DMS 273 treated with DMSO at 0.1 percent for 48 hours (cell line): ENCODE data around the gene TPCN2.

Experiments used
- DNase-seq: peaks from one replicate; lab custom pipeline; 2025; lab: John Stamatoyannopoulos, UW

Gene TPCN2

GRCh38 chr11:69113226-69113625 is 64.5 kb downstream of the TPCN2 start:
- no peak for DNase-seq

DNA sequence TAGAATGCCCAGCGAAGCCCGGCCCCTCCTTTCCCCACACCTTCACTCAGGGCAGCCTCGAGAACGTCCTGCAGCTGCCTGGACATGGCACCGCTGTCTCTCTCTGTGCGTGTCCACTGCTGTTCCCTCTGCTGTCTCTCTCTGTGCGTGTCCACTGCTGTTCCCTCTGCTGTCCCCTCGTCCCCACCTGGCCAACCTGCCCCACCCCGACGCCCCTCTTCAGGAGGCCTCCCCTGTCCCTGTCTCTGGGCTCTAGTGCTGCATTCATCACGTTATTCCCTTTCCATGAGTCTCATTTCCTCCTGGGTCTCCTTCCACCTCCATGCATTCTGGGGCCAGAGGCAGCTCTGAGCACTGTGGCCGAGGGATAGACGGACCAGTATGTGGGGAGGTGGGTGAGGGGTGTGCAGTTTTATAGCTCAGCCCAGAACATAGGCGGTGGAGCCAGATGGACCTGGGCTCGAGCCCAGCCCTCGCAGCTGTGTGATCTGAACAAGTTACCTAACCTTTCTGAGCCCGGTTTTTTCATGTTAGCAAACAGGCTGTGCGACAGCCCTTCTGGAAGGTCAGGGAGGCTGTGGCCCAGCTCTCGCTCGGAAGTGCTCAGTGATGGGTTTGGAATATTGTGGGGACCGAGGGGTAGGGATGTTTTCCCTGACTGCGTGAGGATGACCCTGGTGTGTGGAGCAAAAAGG is 65.1 kb downstream of the TPCN2 start:
- no peak for DNase-seq

DNA sequence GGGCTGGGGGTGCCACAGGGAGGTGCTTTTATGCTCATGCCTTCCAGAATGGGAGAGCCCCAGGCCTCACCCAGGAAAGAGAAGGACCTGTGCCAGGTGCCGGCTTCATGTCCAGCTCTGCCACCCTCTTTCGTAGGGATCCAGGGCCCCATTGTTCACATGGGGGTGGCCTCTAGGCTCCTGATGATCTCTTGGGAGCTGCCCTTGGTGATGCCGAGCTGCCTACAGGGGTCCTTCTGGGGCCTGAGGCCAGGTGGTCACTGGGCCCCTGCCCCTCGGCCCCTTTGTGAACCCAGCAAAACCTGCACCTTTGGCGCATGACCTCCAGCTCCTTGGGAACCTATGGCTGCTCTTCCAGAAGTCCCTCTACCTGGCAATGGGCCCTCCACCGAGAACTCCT is 65.6 kb downstream of the TPCN2 start:
- DNase-seq: no peak

DNA sequence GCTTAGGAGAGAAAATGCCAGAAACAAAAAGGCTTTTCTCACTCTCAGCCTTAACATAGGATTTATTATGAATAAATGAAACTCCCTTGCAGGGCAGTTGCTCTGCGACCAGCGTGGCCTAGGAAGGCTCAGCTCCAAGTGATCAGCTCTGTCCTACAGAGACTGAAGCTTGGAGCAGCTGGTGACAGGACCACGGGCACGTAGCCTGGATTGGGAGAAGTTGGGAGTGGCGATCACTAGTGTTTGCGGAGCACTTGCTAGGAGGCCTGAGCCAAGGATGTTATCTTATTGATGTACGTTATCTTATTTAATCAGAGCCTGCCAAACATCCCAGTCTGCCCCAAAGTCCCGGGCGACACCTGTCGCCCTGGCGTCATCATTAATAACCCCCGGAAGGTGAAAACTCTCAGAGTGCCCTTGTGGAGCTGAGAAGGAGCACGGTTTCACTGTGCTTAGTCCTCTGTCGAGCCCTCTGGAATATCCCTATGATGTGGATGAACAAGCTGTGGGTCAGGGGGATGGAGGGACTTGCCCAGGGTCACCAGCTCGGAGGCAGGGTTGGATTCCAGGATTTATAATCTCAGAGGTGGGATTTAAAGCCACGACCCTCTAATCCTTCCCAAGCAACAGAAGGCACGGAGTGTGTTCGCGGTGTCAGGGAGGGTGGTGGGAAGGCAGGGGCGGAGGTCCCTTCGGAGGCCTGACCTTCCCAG is 66.2 kb downstream of the TPCN2 start:
- no peak for DNase-seq

GRCh38 chr11:69115586-69116560 is 67.1 kb downstream of the TPCN2 start:
- no peak for DNase-seq

- no peak for DNase-seq
These were observed 67.9 kb downstream of the TPCN2 start for GRCh38 chr11:69116671-69117070.

- no peak for DNase-seq
These were observed 70.5 kb downstream of the TPCN2 start for GRCh38 chr11:69119190-69119589.

GRCh38 chr11:69120096-69120875 is 71.6 kb downstream of the TPCN2 start:
- DNase-seq: no peak

DNA sequence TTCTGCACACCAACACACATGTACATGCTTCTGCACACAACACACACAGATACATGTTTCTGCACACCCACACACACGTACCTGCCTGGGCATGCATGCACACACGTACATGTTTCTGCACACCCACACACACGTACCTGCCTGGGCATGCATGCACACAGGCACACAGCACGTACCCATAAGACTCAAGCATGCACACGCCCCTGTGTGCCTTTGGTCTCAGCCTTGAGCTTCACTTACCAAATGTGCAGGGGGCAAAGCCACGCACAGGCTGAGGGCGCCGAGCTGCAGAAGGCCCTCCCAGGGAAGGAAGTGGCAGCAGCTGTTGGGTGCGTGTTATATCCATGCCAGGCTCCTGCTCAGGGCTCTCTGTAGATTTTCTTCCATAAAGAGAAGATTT is 72.3 kb downstream of the TPCN2 start:
- DNase-seq: no peak

DNA sequence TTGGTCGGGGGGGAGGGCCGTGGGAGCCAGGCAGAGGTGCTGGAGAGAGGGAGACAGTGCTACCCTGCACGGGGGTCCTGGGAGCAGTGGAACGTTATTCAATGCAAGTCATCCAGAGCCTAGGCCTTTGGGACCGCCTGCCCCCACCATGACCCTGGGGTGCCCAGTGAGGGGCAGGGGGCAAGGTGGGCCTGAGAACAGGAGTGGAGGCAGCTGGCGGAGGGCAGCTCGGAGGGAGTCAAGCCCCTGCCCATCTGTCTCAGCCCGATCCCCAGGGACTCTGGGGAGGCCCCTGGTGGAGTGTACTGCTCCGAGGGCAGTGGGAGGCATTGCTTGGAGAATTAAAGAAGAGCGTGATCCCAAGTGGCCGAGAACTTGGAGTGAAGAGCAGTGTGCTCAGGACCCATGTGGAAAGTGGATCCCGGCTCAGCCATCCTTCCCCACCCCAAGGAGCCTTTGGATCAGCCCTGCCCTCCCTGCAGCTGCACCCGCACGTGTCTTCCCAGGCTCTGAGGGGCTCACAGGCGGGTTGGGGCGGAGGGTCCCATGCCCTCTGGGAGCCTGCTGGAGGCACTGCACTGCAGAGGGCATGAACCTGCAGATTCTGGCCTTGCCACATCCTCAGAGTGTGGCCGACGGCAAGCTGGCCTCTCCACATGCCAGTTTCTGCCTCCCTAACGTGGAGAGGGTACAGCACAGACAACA is 73.0 kb downstream of the TPCN2 start:
- no peak for DNase-seq

DNA sequence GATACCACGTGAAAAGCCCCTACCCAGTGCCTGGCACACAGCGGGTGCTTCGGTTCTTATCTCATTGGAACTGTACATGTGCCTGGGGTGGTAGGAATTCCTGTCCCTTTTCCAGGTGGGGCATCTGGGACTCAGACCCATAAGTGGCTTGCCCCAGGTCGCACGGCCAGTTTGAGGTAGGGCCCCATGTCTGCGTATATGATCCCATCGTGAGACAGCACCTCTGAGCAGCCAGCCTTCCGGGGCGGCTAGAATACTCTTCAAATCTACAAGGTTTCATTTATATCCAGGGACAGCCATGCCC is 73.5 kb downstream of the TPCN2 start:
- DNase-seq: no peak

DNA sequence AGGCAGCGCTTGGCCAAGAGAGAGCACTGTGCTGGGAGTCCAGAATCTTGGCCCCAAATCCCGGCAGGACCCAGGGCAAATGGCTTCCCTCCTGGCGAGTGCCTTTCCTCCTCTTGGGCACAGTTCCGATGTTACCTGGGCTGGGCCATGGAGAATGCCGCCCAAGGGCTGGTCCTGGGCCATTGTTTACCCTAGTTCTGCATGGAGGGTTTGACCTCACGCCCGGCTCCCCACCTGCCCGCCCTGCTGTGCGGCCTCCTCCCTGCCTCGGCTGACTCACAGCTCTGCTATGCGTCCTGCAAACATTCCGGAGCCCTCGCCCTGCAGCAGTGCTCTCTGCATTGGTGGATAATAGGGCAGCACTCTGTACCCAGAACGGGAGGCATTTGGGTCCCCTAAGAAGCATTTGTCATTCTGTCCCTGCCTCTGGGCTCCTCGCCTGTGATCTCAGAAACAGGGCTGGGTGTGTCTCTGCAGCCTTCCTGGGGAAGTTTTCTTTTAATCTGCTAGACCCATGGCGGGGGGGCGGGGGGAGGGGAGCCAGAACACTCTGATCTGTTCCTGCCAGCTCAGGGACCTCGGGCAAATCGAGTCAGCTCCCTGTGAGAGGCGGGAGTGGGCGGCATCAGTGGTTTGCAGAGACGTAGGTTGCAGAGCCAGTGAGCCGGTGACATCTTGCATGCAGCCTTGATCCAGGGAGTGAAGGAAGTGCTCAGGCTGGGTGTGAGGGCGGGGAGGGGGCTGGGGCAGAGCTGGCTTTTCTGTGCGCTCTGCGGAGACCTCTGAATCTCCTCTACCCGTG is 74.1 kb downstream of the TPCN2 start:
- no peak for DNase-seq

DNA sequence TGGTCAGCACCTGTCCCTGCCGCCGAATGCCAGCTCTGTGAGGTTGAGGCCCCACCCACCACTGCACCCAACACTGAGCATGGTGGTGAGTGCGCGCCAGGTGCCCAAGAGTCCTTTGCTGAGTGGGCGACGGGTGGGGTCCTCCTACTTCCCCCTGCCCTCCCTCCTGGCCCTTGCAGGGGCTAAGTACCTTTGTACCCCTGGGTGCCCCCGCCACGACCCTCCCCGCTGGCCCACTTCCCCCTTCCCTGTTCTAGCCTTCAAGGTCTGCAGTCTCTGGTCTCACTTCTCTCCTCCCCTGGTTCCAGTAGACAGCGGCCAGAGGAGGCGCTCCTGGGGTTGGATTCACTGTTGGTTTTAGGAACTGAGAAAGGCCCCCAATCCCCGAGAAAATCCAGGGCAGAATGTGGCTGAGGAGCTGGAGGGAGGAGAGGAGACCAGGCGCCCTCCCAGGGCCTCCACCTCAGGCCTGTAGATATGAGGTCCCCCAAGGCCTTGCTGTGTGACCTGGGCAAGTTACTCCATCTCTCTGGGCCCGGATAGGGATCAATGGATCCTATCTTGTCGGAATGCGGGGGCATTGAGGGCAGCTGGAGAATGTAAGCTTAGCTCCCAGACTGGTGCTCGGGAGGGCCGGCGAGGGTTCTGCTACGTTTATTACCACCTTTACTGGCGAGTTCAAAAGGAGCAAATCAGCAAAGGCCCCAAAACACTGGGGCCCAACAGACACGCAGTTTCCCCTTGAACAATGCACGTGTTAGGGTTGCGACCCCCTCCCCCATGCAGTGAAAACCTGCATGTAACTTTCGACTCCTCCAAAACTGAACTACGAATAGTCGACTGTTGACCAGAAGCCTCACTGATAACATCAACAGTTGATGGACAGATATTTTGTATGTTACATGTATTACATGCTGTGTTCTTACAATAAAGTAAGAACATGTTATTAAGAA is 75.1 kb downstream of the TPCN2 start:
- no peak for DNase-seq

- DNase-seq: no peak
These were observed 77.1 kb downstream of the TPCN2 start for GRCh38 chr11:69125861-69126260.

DNA sequence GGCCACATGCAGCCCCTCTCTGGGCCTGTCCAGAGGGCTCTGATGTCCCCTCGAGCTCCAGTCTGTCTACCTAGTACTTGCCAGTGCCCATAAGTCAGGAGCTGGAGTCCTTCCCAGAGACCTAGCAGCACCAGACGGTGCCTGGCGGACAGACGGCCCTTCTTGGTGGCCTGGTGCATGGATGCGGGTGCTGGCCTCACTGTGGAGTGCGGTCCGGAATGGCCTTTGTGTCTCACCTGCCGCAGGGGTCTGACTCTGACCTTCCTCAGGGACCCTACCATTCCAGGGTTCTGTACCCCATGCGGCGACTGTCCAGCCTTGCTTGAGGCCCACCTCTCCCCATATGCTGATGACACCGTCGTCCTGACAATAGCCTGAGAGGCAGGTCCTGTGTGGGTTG is 77.6 kb downstream of the TPCN2 start:
- DNase-seq: no peak

DNA sequence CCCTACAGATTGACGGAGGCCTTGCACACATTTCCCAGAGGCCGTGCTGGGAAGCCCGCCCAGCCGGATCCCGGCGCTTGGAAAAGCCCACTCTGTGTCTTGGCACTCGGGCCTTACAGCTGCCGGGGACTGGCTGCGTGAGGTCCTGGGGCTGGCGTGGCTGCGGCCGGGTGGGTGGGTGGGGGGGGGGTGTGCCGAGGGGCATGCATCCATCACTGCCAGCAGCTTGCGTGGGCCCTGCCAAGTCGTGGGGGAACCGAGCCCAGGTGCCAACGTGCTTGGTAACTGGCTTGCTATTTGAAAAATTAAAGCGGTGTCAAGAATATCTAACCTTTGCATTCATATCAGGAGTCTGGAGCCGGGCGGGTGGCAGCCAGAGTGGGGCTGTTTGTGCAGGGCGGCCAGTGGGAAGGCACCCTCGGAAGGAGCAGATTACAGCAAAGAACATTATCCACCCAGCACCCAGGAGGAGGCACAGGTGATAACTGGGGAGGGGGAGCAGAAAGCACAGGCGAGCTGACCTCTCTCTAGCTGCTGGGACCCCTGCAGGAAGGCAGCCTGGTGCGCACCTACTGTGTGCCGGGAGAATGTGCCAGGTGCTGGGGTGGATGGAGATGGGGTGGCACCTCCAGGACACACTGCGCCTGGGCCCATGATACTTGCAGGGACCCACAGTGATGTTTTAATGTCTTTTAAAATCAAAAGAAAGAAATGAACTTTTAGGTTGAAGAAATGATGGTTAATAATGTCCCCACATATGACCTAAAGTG is 78.5 kb downstream of the TPCN2 start:
- no peak for DNase-seq

GRCh38 chr11:69127884-69128283 is 79.2 kb downstream of the TPCN2 start:
- DNase-seq: no peak

- DNase-seq: no peak
These were observed 80.3 kb downstream of the TPCN2 start for GRCh38 chr11:69129053-69129452.

DNA sequence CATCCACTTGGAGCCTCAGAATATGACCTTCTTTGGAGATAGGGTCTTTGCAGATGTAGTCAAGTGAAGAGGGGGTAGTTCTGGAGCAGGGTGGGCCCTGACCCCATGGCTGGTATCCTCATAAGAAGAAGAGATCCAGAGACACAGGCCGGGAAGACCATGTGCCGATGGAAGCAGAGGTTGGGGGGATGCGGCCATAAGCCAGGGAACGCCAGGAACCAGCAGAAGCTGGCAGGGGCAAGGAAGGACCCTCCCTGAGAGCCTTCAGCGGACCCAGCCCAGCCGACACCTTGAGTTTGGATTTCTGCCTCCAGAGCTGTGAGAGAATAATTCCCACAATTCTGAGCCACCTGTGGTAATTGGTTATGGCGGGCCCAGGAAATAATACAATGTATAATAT is 80.9 kb downstream of the TPCN2 start:
- DNase-seq: no peak
